Measurements from ENCODE around the gene LDLRAD1.

- TF ChIP-seq ELF4 (IDR thresholded peaks at IDR 0.05) (no peak), NFRKB (IDR thresholded peaks at IDR 0.05) (no peak), HDGF (IDR thresholded peaks at IDR 0.05; ENCODE audit: borderline replicate concordance) (no peak)
Measured at GRCh38 chr1:54045496-54045895, 27.5 kb upstream of the LDLRAD1 start.
